KMS-11 (cell line): Measurements from ENCODE around the gene SFT2D2.
A peak's percentile ranks its signal among the peaks of the same experiment; 100 is the strongest.

Source experiments
- H2AFZ ChIP-seq: fragments of 200-600 bp; sonication (generic); 2 replicates; pipeline ENCODE4 v1.6.1; 2016; ENCODE audit warnings: antibody characterized with exemption, mixed run types, low read depth
- H3K27ac ChIP-seq: fragments of 200-600 bp; sonication (generic); 2 replicates; pipeline ENCODE4 v1.6.1; 2016; ENCODE audit warnings: mild to moderate bottlenecking, mixed run types
- H3K27me3 ChIP-seq: fragments of 200-600 bp; sonication (generic); 2 replicates; pipeline ENCODE4 v1.6.1; 2017; ENCODE audit warnings: mild to moderate bottlenecking, low read depth, mixed run types, moderate library complexity; ENCODE audit not compliant: insufficient read depth
- H3K36me3 ChIP-seq: fragments of 200-600 bp; sonication (generic); 2 replicates; pipeline ENCODE4 v1.6.1; 2017; ENCODE audit warnings: mild to moderate bottlenecking, mixed run types; ENCODE audit not compliant: insufficient read depth
- H3K4me1 ChIP-seq: fragments of 200-600 bp; sonication (generic); 2 replicates; pipeline ENCODE4 v1.6.1; 2016; ENCODE audit warnings: mild to moderate bottlenecking, low read depth, mixed run types; ENCODE audit not compliant: poor library complexity, severe bottlenecking
- H3K4me2 ChIP-seq: fragments of 200-600 bp; sonication (generic); 2 replicates; pipeline ENCODE4 v1.7.0; 2016; ENCODE audit warnings: mild to moderate bottlenecking, mixed run types
- H3K4me3 ChIP-seq: fragments of 200-600 bp; sonication (generic); IDR thresholded peaks from 2 replicates; pipeline ENCODE4 v1.6.1; 2017; ENCODE audit warnings: low read depth, low read length, mixed read lengths; ENCODE audit not compliant: insufficient read depth
- H3K79me2 ChIP-seq: fragments of 200-600 bp; sonication (generic); 2 replicates; pipeline ENCODE4 v1.6.1; 2016; ENCODE audit warnings: low read depth, mixed run types; ENCODE audit not compliant: insufficient read depth
- H3K9ac ChIP-seq: fragments of 200-600 bp; sonication (generic); 2 replicates; pipeline ENCODE4 v1.6.1; 2016; ENCODE audit warnings: mild to moderate bottlenecking, mixed run types
- H4K20me1 ChIP-seq: fragments of 200-600 bp; sonication (generic); 2 replicates; pipeline ENCODE4 v1.6.1; 2016; ENCODE audit warnings: mild to moderate bottlenecking, mixed run types; ENCODE audit not compliant: insufficient read depth
- TF ChIP-seq, protein P1 (sequence below): fragments of 200-600 bp; sonication (generic); conservative IDR thresholded peaks from 2 replicates; pipeline ENCODE4 v1.6.1; 2017; ENCODE audit warnings: low read depth, mild to moderate bottlenecking, antibody characterized with exemption, low read length, moderate library complexity, mixed read lengths

The SFT2D2 gene

DNA sequence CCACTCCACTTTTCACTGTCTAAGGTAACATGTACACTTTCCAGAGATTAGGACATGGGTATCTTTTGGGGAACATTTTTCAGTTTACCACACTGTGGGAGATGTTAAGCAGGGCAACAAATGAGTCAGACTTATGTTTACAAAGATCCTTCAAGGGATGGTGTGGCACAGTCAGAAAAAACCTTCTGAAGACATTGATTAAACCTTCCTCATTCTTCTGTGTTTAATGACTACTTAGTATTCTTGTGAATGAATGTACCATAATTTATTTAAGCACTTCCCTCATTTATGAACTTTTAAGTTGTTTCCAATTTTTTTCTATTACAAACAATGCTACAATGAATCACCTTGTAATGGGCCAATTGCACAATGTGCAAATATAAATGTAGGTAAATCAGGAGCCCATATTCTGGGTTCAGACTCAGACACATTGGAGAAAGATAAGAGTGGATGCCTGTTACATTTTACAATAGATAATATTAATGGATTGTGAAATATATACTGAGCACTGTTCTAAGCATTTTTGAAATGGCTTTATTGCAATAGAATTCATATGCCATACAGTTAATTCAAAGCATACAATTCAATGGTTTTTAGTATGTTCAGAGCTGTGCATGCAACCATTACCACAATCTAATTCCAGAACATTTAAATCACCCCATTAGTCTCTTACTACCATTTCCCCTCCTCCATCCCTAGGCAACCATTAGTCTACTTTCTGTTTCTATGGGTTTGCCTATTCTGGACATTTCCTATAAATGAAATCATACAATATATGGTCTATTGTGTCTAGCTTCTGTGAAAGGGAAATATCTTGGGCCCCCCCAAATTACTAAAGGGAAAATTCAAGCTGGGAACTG lies 1.9 kb upstream of the SFT2D2 start:
- no peaks in the 10 kb centered on the region for H3K36me3 ChIP-seq
- peak overlapping the region; percentile 43; the same call in 1 of the 2 replicates for H3K4me2 ChIP-seq
- peaks cover 39% of the 10 kb centered on the region for H3K4me1 ChIP-seq
- no peaks in the 10 kb centered on the region for H3K27me3 ChIP-seq
- H4K20me1 ChIP-seq = peaks cover 8% of the 10 kb centered on the region; the same call in 1 of the 2 replicates
- no peak overlapping the region for H3K4me3 ChIP-seq
- H3K27ac ChIP-seq = no peak overlapping the region
- no peak overlapping the region for H3K9ac ChIP-seq
- peaks cover 29% of the 10 kb centered on the region for H3K79me2 ChIP-seq
- H2AFZ ChIP-seq = no peak overlapping the region
- TF ChIP-seq, protein P1, sequence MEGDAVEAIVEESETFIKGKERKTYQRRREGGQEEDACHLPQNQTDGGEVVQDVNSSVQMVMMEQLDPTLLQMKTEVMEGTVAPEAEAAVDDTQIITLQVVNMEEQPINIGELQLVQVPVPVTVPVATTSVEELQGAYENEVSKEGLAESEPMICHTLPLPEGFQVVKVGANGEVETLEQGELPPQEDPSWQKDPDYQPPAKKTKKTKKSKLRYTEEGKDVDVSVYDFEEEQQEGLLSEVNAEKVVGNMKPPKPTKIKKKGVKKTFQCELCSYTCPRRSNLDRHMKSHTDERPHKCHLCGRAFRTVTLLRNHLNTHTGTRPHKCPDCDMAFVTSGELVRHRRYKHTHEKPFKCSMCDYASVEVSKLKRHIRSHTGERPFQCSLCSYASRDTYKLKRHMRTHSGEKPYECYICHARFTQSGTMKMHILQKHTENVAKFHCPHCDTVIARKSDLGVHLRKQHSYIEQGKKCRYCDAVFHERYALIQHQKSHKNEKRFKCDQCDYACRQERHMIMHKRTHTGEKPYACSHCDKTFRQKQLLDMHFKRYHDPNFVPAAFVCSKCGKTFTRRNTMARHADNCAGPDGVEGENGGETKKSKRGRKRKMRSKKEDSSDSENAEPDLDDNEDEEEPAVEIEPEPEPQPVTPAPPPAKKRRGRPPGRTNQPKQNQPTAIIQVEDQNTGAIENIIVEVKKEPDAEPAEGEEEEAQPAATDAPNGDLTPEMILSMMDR = no peak

DNA sequence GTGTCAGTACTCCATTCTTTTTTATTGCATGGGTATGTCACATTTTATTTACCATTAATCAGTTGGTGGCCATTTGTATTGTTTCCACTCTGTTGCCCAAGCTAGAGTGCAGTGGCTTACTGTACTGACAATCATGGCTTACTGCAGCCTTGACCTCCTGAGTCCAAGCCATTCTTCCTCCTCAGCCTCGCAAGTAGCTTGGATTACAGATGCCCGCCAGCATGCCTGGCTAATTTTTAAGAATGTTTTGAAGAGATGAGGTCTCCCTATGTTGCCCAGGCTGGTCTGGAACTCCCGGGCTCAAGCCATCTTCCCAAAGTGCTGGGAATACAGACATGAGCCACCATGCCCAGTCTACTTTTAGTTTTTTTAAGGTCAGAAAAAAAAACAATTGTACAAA lies 813 bp upstream of the SFT2D2 start:
- Histone ChIP-seq H3K79me2 (peaks cover 38% of the 10 kb centered on the region), H3K9ac (peak overlapping the region; percentile 95; the same call in 1 of the 2 replicates), H3K4me2 (peak overlapping the region; percentile 43), H3K36me3 (no peaks in the 10 kb centered on the region), H3K4me3 (peak overlapping the region; percentile 68), H2AFZ (peak overlapping the region; percentile 89), H3K27me3 (no peaks in the 10 kb centered on the region), H3K27ac (peak overlapping the region; percentile 85), H3K4me1 (peaks cover 40% of the 10 kb centered on the region), H4K20me1 (peaks cover 8% of the 10 kb centered on the region; the same call in 1 of the 2 replicates)
- TF ChIP-seq, protein P1 = no peak

DNA sequence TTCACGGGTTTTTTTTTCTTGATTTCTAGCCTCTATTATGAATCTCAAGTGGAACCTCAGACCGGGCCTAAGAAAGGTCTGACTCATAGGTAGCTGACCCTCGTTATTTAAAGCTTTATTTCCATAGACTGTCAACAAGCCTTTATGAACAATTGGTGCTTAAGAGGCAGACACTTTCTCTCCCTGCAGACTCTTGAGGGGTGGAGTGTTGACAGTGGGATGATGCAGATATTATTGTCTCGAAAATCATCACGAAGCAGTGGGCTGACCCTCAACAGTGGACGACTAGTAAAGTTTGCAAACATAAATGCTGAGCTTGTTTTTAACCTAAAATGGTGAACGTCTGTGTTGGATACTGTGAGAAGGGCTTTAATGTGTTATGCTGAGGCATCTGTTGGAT lies 1.8 kb downstream of the SFT2D2 start:
- no peak overlapping the region for H2AFZ ChIP-seq
- H3K4me2 ChIP-seq = peak overlapping the region; percentile 43
- no peaks in the 10 kb centered on the region for H3K36me3 ChIP-seq
- TF ChIP-seq, protein P1 = no peak
- H4K20me1 ChIP-seq = peaks cover 8% of the 10 kb centered on the region; the same call in 1 of the 2 replicates
- no peaks in the 10 kb centered on the region for H3K27me3 ChIP-seq
- H3K4me3 ChIP-seq = no peak overlapping the region
- no peak overlapping the region; the same call in 1 of the 2 replicates for H3K9ac ChIP-seq
- H3K27ac ChIP-seq = peak overlapping the region; percentile 2; the same call in 1 of the 2 replicates
- H3K79me2 ChIP-seq = peaks cover 38% of the 10 kb centered on the region
- peaks cover 40% of the 10 kb centered on the region for H3K4me1 ChIP-seq

DNA sequence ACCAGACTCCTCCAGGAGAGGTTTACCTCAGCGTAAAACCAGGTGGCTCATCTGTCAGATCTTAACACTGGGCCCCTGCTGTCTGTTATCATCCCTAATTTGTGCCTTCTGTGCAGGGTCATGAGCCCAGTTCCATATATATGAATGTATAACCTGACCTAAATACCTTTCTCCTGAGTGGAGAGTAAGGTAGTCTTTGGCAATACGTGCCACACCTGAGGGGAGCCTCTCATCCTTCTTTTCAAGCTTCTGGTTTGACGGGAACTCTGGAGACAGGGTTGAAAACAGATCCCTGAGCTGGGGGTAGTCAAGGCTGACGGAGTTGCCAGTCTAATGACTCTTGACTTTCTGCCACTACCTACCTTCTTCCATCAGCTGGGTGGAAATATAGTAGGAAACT lies 4.1 kb downstream of the SFT2D2 start:
- peaks cover 38% of the 10 kb centered on the region for H3K79me2 ChIP-seq
- H3K27me3 ChIP-seq = no peaks in the 10 kb centered on the region
- H3K27ac ChIP-seq = no peak overlapping the region
- H3K4me2 ChIP-seq = no peak overlapping the region
- peaks cover 31% of the 10 kb centered on the region for H3K4me1 ChIP-seq
- H3K36me3 ChIP-seq = no peaks in the 10 kb centered on the region
- peaks cover 8% of the 10 kb centered on the region; the same call in 1 of the 2 replicates for H4K20me1 ChIP-seq
- H3K4me3 ChIP-seq = no peak overlapping the region
- no peak overlapping the region for H2AFZ ChIP-seq
- H3K9ac ChIP-seq = no peak overlapping the region
- TF ChIP-seq, protein P1 = no peak
